Astrocyte (in vitro differentiated cells and primary cell): ENCODE data around the gene FOXP3. TPM values are rescaled to one million over a fixed set of nuclear protein-coding genes. Genes with fewer than 3 reads are reported as not detected.

ENCODE experiments used
- DNase-seq: peaks from one replicate; pipeline ENCODE4 v3.0.0-alpha.2; 2010; ENCODE audit warnings: low read depth
- FAIRE-seq: peaks from 2 replicates; lab custom pipeline; 2011; peaks lifted over from hg19 to GRCh38; lab: Jason Lieb, UNC
- H2AFZ ChIP-seq: 2 replicates; pipeline ENCODE4 v1.6.0; 2012; ENCODE audit warnings: low read depth, low read length, inconsistent platforms
- H3K27ac ChIP-seq: 2 replicates; pipeline ENCODE4 v1.5.1; 2011; ENCODE audit warnings: low read depth, low read length, inconsistent platforms
- H3K27me3 ChIP-seq: 2 replicates; pipeline ENCODE4 v1.6.0; 2011; ENCODE audit warnings: low read length, inconsistent platforms; ENCODE audit not compliant: insufficient read depth
- H3K36me3 ChIP-seq: 2 replicates; pipeline ENCODE4 v1.5.1; 2011; ENCODE audit warnings: low read length, inconsistent platforms; ENCODE audit not compliant: insufficient read depth
- H3K4me1 ChIP-seq: 2 replicates; pipeline ENCODE4 v1.5.1; 2011; ENCODE audit warnings: low read length, inconsistent platforms; ENCODE audit not compliant: insufficient read depth
- H3K4me2 ChIP-seq: 2 replicates; pipeline ENCODE4 v1.6.0; 2012; ENCODE audit warnings: low read length, inconsistent platforms
- H3K4me3 ChIP-seq: 2 replicates; pipeline ENCODE4 v1.5.1; 2011; ENCODE audit warnings: low read depth, mild to moderate bottlenecking, low read length, inconsistent platforms; ENCODE audit not compliant: insufficient read depth
- H3K79me2 ChIP-seq: 2 replicates; pipeline ENCODE4 v1.6.0; 2012; ENCODE audit warnings: mild to moderate bottlenecking, low read length, inconsistent platforms; ENCODE audit not compliant: insufficient read depth
- H3K9ac ChIP-seq: 2 replicates; pipeline ENCODE4 v1.6.0; 2012; ENCODE audit warnings: mild to moderate bottlenecking, low read length, inconsistent platforms
- H3K9me3 ChIP-seq: 2 replicates; pipeline ENCODE4 v1.5.1; 2012; ENCODE audit warnings: low read depth, mild to moderate bottlenecking, low read length, inconsistent platforms; ENCODE audit not compliant: insufficient read depth
- H4K20me1 ChIP-seq: 2 replicates; pipeline ENCODE4 v1.6.0; 2012; ENCODE audit warnings: low read length, inconsistent platforms; ENCODE audit not compliant: insufficient read depth
- H3K27ac Mint-ChIP-seq: one replicate; pipeline ENCODE4 v1.8.0; 2021; ENCODE audit warnings: mild to moderate bottlenecking, mixed read lengths; ENCODE audit not compliant: unreplicated experiment
- H3K27me3 Mint-ChIP-seq: one replicate; pipeline ENCODE4 v1.8.0; 2021; ENCODE audit warnings: low read depth, mixed read lengths; ENCODE audit not compliant: unreplicated experiment
- H3K36me3 Mint-ChIP-seq: one replicate; pipeline ENCODE4 v1.8.0; 2021; ENCODE audit warnings: low read depth, mixed read lengths; ENCODE audit not compliant: unreplicated experiment
- H3K4me1 Mint-ChIP-seq: one replicate; pipeline ENCODE4 v1.8.0; 2021; ENCODE audit warnings: low read depth, mixed read lengths; ENCODE audit not compliant: unreplicated experiment
- H3K4me3 Mint-ChIP-seq: one replicate; pipeline ENCODE4 v1.8.0; 2021; ENCODE audit warnings: mild to moderate bottlenecking, moderate library complexity, mixed read lengths; ENCODE audit not compliant: unreplicated experiment
- H3K9me3 Mint-ChIP-seq: one replicate; pipeline ENCODE4 v1.8.0; 2021; ENCODE audit warnings: mild to moderate bottlenecking, mixed read lengths; ENCODE audit not compliant: unreplicated experiment
- EZH2 ChIP-seq: IDR thresholded peaks from 2 replicates; pipeline ENCODE4 v1.6.1; 2012; ENCODE audit warnings: mild to moderate bottlenecking, low read length, inconsistent platforms; ENCODE audit not compliant: insufficient read depth
- total RNA-seq: library from RNA; stranded (reverse); gene quantifications from 2 replicates; pipeline ENCODE4 v1.2.1, GENCODE V29; 2021
- TF ChIP-seq, protein P1 (sequence below): IDR thresholded peaks from 2 replicates; pipeline ENCODE4 v1.5.1; 2011; ENCODE audit warnings: low read depth, mild to moderate bottlenecking, inconsistent platforms, low read length, moderate library complexity; ENCODE audit not compliant: insufficient read depth

Gene FOXP3
- total RNA-seq, 1 donor from 2014 or later: 0.09 TPM

DNA sequence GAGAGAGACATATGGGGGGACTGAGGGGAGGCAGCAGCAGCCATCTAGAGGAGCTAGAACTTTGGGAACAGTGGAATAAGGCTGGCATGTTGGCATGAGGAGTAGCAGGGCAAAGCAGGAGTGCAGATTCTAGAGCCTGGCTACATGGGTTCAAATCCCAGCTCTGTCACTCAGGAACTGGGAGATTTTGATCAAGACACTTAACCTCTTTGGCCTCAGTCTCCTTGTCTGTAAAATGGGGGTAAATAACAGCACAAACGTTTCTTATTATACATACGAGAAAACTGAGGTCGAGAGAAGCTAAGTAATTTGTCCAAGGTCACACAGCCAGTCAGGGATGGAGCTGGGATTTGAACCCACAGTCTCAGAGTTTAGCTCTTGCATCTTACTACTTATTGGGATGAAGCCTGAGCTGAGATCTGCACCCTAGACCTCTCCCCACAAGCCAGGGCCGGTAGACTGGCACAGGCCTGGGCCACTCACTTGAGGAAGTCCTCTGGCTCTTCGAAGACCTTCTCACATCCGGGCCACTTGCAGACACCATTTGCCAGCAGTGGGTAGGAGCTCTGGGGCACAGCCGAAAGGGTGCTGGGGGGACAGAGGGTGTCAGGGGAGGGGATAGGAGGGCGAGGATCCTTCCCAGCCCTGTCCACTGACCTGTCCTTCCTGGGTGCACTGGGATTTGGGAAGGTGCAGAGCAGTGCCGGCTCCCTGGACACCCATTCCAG, 8.1 kb downstream of the FOXP3 start:
- Histone ChIP-seq H3K4me1 (no peaks in the 10 kb centered on the region), H2AFZ (no peak overlapping the region), H3K4me3 (no peak overlapping the region), H3K9me3 (no peaks in the 10 kb centered on the region), H3K4me2 (no peak overlapping the region), H3K27ac (no peak overlapping the region), H3K27me3 (no peaks in the 10 kb centered on the region), H3K9ac (no peak overlapping the region), H4K20me1 (no peaks in the 10 kb centered on the region), H3K36me3 (no peaks in the 10 kb centered on the region), H3K79me2 (no peaks in the 10 kb centered on the region)
- H3K9me3 Mint-ChIP-seq: no peaks in the 10 kb centered on the region
- FAIRE-seq: no peak
- no peaks in the 10 kb centered on the region for H3K27me3 Mint-ChIP-seq
- peaks cover 2% of the 10 kb centered on the region for H3K4me1 Mint-ChIP-seq
- no peak overlapping the region for H3K4me3 Mint-ChIP-seq
- H3K36me3 Mint-ChIP-seq: no peaks in the 10 kb centered on the region
- TF ChIP-seq, protein P1, sequence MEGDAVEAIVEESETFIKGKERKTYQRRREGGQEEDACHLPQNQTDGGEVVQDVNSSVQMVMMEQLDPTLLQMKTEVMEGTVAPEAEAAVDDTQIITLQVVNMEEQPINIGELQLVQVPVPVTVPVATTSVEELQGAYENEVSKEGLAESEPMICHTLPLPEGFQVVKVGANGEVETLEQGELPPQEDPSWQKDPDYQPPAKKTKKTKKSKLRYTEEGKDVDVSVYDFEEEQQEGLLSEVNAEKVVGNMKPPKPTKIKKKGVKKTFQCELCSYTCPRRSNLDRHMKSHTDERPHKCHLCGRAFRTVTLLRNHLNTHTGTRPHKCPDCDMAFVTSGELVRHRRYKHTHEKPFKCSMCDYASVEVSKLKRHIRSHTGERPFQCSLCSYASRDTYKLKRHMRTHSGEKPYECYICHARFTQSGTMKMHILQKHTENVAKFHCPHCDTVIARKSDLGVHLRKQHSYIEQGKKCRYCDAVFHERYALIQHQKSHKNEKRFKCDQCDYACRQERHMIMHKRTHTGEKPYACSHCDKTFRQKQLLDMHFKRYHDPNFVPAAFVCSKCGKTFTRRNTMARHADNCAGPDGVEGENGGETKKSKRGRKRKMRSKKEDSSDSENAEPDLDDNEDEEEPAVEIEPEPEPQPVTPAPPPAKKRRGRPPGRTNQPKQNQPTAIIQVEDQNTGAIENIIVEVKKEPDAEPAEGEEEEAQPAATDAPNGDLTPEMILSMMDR: no peak
- TF ChIP-seq EZH2: no peak
- no peak overlapping the region for H3K27ac Mint-ChIP-seq
- DNase-seq: no peak

DNA sequence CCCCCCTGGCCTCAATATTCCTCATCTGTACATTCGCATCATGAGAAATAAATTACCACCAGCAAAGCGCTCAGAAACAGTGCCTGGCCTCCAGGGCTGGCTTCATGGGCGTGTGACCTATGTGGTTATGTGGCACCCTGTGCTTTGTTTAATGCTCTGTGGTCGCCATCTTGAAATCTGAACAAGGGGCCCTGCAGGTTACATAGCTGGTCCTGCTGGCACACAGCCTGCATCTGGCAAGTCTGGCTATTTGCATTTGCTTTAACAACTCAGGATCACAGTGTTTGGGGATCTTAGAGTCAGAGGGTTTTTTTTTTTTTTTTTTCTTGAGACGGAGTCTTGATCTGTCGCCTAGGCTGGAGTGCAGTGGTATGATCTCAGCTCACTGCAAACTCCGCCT, 9.9 kb downstream of the FOXP3 start:
- Histone ChIP-seq H3K4me1 (no peaks in the 10 kb centered on the region), H3K9me3 (no peaks in the 10 kb centered on the region), H2AFZ (no peak overlapping the region), H3K4me2 (no peak overlapping the region), H3K27me3 (no peaks in the 10 kb centered on the region), H3K27ac (no peak overlapping the region), H3K79me2 (no peaks in the 10 kb centered on the region), H4K20me1 (no peaks in the 10 kb centered on the region), H3K9ac (no peak overlapping the region), H3K36me3 (no peaks in the 10 kb centered on the region), H3K4me3 (no peak overlapping the region)
- no peak overlapping the region for H3K4me3 Mint-ChIP-seq
- TF ChIP-seq, protein P1: no peak
- no peak for TF ChIP-seq EZH2
- H3K27ac Mint-ChIP-seq: no peak overlapping the region
- no peaks in the 10 kb centered on the region for H3K27me3 Mint-ChIP-seq
- no peak for FAIRE-seq
- DNase-seq: no peak
- peaks cover 6% of the 10 kb centered on the region for H3K36me3 Mint-ChIP-seq
- no peaks in the 10 kb centered on the region for H3K9me3 Mint-ChIP-seq
- no peaks in the 10 kb centered on the region for H3K4me1 Mint-ChIP-seq

DNA sequence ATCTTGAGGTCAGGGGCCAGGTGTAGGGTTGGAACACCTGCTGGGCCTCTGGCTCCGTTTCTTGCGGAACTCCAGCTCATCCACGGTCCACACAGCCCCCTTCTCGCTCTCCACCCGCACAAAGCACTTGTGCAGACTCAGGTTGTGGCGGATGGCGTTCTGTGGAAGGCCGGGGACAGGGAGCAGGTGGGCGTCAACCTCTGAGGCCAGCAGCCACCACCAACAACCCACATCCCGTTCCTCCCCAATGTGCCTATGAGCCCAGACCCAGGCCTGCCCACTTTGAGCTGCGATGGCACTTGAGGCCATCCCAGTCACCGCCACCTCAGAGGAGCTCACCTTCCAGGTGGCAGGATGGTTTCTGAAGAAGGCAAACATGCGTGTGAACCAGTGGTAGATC, 13.2 kb downstream of the FOXP3 start:
- Histone ChIP-seq H3K36me3 (no peaks in the 10 kb centered on the region), H3K4me1 (no peaks in the 10 kb centered on the region), H3K27ac (no peak overlapping the region), H3K9ac (no peak overlapping the region), H4K20me1 (no peaks in the 10 kb centered on the region), H2AFZ (no peak overlapping the region), H3K9me3 (no peaks in the 10 kb centered on the region), H3K4me2 (no peak overlapping the region), H3K79me2 (no peaks in the 10 kb centered on the region), H3K4me3 (no peak overlapping the region), H3K27me3 (no peaks in the 10 kb centered on the region)
- TF ChIP-seq, protein P1: no peak
- no peak for TF ChIP-seq EZH2
- H3K36me3 Mint-ChIP-seq: peaks cover 6% of the 10 kb centered on the region
- DNase-seq (no peak), FAIRE-seq (no peak)
- no peaks in the 10 kb centered on the region for H3K4me1 Mint-ChIP-seq
- H3K9me3 Mint-ChIP-seq: no peaks in the 10 kb centered on the region
- H3K27me3 Mint-ChIP-seq: no peaks in the 10 kb centered on the region
- H3K4me3 Mint-ChIP-seq: no peak overlapping the region
- no peak overlapping the region for H3K27ac Mint-ChIP-seq
